Activated CD8-positive, alpha-beta T cell treated with anti-CD3 and anti-CD28 coated beads, Interleukin-2, amount 10 ng/mL, durations not matched to agents 7 days and 5 days (primary cell): ENCODE data around the gene METTL18. TPM values are rescaled to one million over a fixed set of nuclear protein-coding genes. Genes with fewer than 3 reads are reported as not detected.

ENCODE experiments used
- ATAC-seq: fragments of 150-1000 bp; cut with Tn5 transposase; one replicate; pipeline ENCODE4 v1.10.0; 2021; ENCODE audit warnings: moderate library complexity
- CTCF ChIA-PET: fragments of 350-600 bp; sonication (Branson Sonifier 250); formaldehyde crosslinking; loops from one replicate; lab custom pipeline; 2021; ENCODE audit warnings: antibody characterized with exemption; lab: Charles Lee
- POLR2A ChIA-PET: fragments of 350-600 bp; sonication (Branson Sonifier 250); formaldehyde crosslinking; loops from one replicate; lab custom pipeline; 2021; ENCODE audit warnings: antibody characterized with exemption; lab: Charles Lee
- DNase-seq: peaks from one replicate; pipeline ENCODE4 v3.0.0-alpha.2; 2020
- H3K27ac Mint-ChIP-seq: one replicate; pipeline ENCODE4 v1.8.0; 2021; ENCODE audit warnings: mild to moderate bottlenecking, mixed read lengths
- H3K27me3 Mint-ChIP-seq: one replicate; pipeline ENCODE4 v1.8.0; 2021; ENCODE audit warnings: low read depth, mixed read lengths
- H3K36me3 Mint-ChIP-seq: one replicate; pipeline ENCODE4 v1.8.0; 2021; ENCODE audit warnings: low read depth, mixed read lengths
- H3K4me1 Mint-ChIP-seq: one replicate; pipeline ENCODE4 v1.8.0; 2021; ENCODE audit warnings: low read depth, mixed read lengths
- H3K4me3 Mint-ChIP-seq: one replicate; pipeline ENCODE4 v1.8.0; 2021; ENCODE audit warnings: mild to moderate bottlenecking, mixed read lengths
- H3K9me3 Mint-ChIP-seq: one replicate; pipeline ENCODE4 v1.8.0; 2022; ENCODE audit warnings: mixed read lengths; ENCODE audit not compliant: insufficient read depth
- total RNA-seq, 2 experiments: library from RNA; stranded (reverse); gene quantifications; one replicate each; pipeline ENCODE4 v1.2.3, GENCODE V29; 2021

METTL18 gene
- 10 to 100 TPM in 1 of 2 experiments, 1 to 10 TPM in 1; 9.8 to 10.2 TPM for total RNA-seq

DNA sequence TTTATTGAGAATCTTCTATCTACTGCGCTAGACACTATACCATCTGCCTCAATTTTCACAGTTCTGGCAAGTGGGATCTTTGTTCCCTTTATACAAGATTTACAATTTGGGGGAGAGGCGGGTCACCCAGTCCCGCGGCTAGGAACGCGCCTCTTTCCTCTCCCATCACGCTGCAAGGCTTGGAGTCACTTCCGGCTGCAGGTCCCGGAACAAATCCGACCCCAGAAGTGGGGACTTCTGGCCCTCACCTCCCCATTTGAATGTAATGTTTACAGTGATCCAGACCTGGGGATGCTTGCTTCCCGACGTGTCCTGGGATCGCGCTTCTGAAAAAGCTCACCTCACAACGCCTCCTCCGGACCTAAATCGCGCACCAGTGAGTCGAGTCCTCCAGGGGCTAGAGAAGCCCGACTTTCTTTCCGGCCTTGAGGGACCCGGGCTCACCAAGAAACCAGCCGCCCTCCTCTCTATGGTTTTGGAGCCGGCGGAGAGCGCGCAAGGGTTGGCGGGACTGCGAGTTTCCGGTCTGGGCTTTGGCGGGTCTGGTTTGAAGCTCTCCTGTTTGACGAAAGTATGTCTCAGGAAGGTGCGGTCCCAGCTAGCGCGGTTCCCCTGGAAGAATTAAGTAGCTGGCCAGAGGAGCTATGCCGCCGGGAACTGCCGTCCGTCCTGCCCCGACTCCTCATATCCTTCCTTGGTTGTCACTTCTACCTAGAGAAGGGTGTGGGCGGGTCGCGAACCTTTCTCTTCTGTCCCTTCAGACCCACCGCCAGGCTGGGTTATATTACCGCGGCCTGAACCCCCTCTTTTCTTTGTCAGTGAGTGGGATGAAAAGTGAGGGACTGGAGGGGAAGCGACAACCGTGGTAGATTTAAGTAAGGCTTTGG is at the start of gene METTL18:
METTL18 (minus strand) TSS at position 378 of the 887 bp plus-strand sequence. CDS start 1,212 bp downstream, outside the sequence.
- H3K27ac Mint-ChIP-seq, result peak within 1 kb of the TSS; percentile 85
- ChIA-PET CTCF (interaction anchor here (0.8 to 4.3 kb wide), 6 partner anchors 15 to 208 kb away, joined by 3 to 25 read pairs (median 20); partner anchors contain the start of genes F5 and SCYL3), POLR2A (interaction anchor here (0.7 to 2.2 kb wide), 17 partner anchors 9 to 427 kb away, joined by 3 to 26 read pairs (median 4); partner anchors contain the start of genes BLZF1, NME7 and SCYL3)
- H3K36me3 Mint-ChIP-seq, result peaks cover 53% of the 10 kb centered on the region
- DNase-seq (peak; percentile 96), ATAC-seq (peak; percentile 96)
- no peaks in the 10 kb centered on the region for H3K27me3 Mint-ChIP-seq
- peaks cover 54% of the 10 kb centered on the region for H3K4me1 Mint-ChIP-seq
- H3K9me3 Mint-ChIP-seq, result no peaks in the 10 kb centered on the region
- H3K4me3 Mint-ChIP-seq, result peak within 1 kb of the TSS; percentile 80

DNA sequence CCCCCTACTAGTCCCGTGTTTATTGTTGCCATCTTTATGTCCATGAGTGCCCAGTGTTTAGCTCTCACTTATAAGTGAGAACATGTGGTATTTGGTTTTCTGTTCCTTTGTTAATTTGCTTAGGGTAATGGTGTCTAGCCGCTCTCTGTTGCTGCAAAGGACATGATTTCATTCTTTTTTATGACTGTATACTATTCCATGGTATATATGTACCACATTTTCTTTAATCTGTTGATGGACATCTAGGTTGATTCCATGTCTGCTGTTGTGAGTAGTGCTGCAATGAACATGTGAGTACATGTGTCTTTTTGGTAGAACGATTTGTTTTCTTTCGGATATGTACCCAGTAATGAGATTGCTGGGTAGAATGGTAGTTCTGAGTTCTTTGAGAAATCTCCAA is 44.2 kb upstream of the METTL18 start:
- DNase-seq, result no peak
- ChIA-PET CTCF (no interaction called here), POLR2A (no interaction called here)
- no peak for ATAC-seq
- H3K9me3 Mint-ChIP-seq, result peaks cover 11% of the 10 kb centered on the region
- H3K36me3 Mint-ChIP-seq, result peaks cover 71% of the 10 kb centered on the region
- no peaks in the 10 kb centered on the region for H3K4me1 Mint-ChIP-seq
- H3K27me3 Mint-ChIP-seq, result no peaks in the 10 kb centered on the region
- no peak overlapping the region for H3K4me3 Mint-ChIP-seq
- no peak overlapping the region for H3K27ac Mint-ChIP-seq

DNA sequence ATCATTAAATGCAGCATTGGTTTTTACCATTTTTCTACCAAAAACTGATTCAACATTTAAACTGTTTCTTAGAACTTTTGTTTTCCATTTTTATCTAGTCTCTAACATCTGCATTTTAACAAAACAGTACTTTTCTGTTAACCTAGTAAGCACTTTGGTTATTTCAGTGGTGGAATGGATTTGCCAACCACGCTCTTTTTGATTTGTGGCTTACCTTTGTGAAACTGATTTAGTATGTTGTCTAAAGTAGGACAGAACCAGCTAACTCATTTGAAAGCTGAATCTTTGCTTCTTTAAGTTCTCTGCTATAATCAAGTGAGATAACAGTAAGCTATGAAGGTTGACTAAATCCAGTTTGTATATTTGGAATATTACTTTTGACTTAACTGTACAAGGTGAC is 41.5 kb upstream of the METTL18 start:
- no peaks in the 10 kb centered on the region for H3K27me3 Mint-ChIP-seq
- ChIA-PET POLR2A (no interaction called here), CTCF (interaction anchor here (0.8 to 1.2 kb wide), 3 partner anchors 8 to 250 kb away, joined by 3 to 4 read pairs (median 3); partner anchors contain the start of gene F5)
- DNase-seq, result no peak
- peaks cover 66% of the 10 kb centered on the region for H3K36me3 Mint-ChIP-seq
- ATAC-seq, result no peak
- H3K9me3 Mint-ChIP-seq, result peaks cover 7% of the 10 kb centered on the region
- no peak overlapping the region for H3K27ac Mint-ChIP-seq
- no peak overlapping the region for H3K4me3 Mint-ChIP-seq
- no peaks in the 10 kb centered on the region for H3K4me1 Mint-ChIP-seq

DNA sequence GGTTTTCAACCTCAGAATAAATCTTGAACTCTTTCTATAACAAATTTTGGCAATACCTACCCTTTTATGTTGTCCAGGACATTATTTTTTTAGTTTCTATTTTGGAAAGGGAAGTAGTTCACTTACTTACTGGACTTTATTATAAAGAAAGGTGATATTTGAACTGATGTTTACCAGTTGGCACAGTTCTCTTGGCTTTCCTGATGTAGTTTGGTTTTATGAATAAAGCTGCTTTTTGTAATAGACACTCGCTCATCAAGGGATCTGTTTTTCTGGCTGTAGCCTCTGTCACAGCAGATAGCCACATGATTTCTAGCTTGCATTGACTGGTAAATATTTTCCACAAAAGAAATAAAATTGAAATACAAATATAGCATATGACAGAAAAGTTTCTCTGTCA is 40.9 kb upstream of the METTL18 start:
- Mint-ChIP-seq H3K9me3 (peaks cover 7% of the 10 kb centered on the region), H3K27me3 (no peaks in the 10 kb centered on the region), H3K36me3 (peaks cover 65% of the 10 kb centered on the region), H3K27ac (no peak overlapping the region), H3K4me1 (no peaks in the 10 kb centered on the region), H3K4me3 (no peak overlapping the region)
- ChIA-PET CTCF (interaction anchor here (1.2 kb wide), 1 partner anchor 250 kb away, joined by 3 read pairs; the partner anchor contains the start of gene F5), POLR2A (no interaction called here)
- no peak for DNase-seq
- no peak for ATAC-seq

DNA sequence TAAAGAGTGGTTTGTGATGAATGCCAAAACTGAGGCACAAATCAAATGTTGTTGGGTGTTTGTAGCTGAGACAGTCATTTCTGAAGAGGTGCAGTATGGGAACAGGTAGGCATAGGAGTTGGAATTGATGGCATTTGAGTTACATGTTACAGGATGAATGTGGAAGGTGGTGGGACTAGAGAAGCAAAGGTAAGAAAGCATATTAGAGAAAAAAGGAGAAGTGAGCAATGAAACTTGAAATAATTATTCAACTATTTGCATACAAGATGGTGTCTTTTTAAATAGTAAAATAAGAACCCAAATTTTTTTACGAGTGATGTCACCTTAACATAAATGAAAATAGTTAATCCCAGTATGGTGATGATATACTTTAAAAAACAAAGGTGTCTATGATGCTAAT is 40.2 kb upstream of the METTL18 start:
- ATAC-seq, result no peak

DNA sequence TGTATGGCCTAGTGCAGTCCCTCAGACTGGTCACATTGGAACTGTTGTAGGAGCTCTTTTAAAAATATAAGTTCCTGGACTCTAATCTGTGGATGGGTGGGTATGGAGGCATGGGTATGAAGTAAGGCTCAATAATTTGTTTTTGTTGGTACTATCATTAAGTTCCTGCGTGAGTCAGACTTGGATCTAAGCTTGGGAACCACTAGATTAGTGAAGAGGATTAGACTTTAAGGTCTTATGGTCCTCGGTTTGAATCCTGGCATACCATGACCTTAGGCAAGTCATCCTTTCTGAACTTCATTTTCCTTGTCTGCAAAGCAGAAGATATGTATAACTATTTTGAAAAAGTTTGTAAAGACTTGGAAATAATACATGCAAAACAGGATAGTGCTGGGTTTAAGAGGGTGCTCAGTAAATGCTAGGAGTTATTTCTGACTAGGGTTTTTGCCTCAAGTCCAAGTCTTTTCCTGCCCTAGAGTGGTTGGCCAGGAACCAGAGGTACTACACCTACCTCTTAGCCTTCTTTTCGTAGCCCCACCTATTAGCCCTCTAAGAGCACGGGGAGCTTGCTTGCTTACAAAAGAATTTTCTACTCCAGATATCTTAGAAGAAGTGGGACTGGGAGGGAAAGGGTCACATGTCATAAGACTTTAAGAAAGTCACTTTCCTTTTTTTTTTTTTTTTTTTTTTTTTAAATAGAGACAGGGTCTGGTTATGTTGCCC is 38.6 kb upstream of the METTL18 start:
- Mint-ChIP-seq H3K4me3 (no peak overlapping the region), H3K36me3 (peaks cover 49% of the 10 kb centered on the region), H3K27me3 (no peaks in the 10 kb centered on the region), H3K27ac (no peak overlapping the region), H3K9me3 (no peaks in the 10 kb centered on the region), H3K4me1 (no peaks in the 10 kb centered on the region)
- ChIA-PET POLR2A (interaction anchor here (0.6 kb wide), 2 partner anchors 257 to 1906 kb away, joined by 3 read pairs; no protein-coding TSS in a partner anchor), CTCF (interaction anchor here (1.2 kb wide), 1 partner anchor 247 kb away, joined by 4 read pairs; the partner anchor contains the start of gene F5)
- ATAC-seq (no peak), DNase-seq (no peak)

More for the DNA sequence above, 40.2 kb upstream of the METTL18 start:
- Mint-ChIP-seq H3K4me3 (no peak overlapping the region), H3K27me3 (no peaks in the 10 kb centered on the region), H3K27ac (no peak overlapping the region), H3K36me3 (peaks cover 62% of the 10 kb centered on the region), H3K9me3 (peaks cover 7% of the 10 kb centered on the region), H3K4me1 (no peaks in the 10 kb centered on the region)
- ChIA-PET CTCF (no interaction called here), POLR2A (no interaction called here)
- DNase-seq, result no peak

DNA sequence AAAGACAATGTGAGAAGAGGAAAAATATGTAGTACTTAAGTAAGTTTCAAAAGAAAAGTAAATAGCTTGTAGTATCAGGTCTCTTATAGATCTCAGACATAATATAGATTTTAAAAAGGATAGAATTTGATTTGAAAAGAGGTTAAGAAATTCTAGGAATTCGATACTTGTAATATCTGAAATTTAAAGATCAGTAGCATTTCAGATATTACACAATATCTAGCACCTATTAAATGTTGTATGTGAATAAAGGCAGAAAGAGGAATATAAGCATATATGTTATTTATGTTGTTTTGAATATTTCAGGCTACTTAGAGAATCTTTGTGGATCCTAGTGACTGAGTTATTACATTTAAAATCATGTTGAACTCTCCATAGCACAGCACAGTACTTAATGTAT is 35.0 kb upstream of the METTL18 start:
- Mint-ChIP-seq H3K4me1 (no peaks in the 10 kb centered on the region), H3K9me3 (no peaks in the 10 kb centered on the region), H3K36me3 (peaks cover 46% of the 10 kb centered on the region), H3K27me3 (no peaks in the 10 kb centered on the region), H3K27ac (no peak overlapping the region), H3K4me3 (no peak overlapping the region)
- DNase-seq, result no peak
- ATAC-seq, result no peak
- ChIA-PET CTCF (no interaction called here), POLR2A (no interaction called here)

DNA sequence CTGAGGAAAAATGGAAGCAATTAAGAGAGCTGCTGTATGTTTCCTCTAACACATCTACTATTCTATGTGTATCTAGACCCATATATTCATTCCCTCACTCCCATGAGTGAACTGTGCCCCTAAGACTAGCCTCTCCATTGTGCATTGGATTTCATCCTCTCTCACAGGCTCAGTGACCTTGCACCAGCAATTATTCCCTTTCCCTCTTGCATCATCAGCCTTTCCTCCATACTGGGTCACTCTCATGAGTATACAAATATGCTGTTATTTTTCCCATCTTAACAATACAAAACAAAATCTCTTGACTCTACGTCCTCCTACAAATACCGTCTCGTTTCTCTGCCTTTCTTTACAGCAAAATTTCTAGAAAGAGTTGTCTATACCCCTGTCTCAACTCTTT is 29.4 kb upstream of the METTL18 start:
- Mint-ChIP-seq H3K4me3 (no peak overlapping the region), H3K4me1 (peaks cover 1% of the 10 kb centered on the region), H3K9me3 (no peaks in the 10 kb centered on the region), H3K36me3 (peaks cover 45% of the 10 kb centered on the region), H3K27ac (no peak overlapping the region), H3K27me3 (no peaks in the 10 kb centered on the region)
- ChIA-PET POLR2A (no interaction called here), CTCF (no interaction called here)
- no peak for ATAC-seq
- no peak for DNase-seq

DNA sequence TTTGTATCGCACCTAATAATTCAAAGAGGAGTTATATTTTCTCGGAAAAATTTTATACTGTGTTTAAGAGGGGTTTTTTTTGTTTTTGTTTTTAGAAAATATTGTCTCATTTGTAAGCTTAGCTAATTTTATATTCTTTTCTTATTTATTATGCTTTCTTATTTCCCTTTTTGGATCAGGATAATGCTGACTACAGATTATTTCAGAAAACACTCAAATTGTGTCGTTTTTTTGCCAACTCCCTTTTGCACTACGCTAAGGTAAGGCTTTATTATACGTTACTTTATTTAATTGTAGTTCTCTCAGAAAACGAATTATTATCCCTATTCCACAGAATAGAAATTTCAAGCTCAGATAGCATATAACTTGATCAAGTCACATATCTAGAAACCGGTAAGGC is 26.8 kb upstream of the METTL18 start:
- peaks cover 45% of the 10 kb centered on the region for H3K36me3 Mint-ChIP-seq
- H3K27ac Mint-ChIP-seq, result no peak overlapping the region

DNA sequence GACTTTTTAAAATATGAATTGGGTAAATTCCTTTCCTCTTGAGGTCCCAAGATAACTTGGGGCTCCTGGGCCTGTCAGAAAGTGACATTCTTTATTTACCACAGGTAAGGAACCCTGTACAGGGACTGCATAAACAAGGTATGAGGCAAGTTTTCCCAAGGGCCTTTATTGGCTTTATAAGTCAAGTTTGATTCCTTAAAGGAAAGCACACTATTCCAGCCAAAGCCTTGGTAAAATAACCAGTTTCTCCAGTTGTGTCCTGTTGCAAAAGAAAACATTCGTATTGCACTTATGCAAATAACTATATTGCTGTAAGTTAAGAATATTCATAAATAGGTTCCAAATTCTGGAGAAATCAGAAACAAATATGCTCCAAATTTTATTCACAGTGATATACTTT is 21.9 kb upstream of the METTL18 start:
- Mint-ChIP-seq H3K4me3 (no peak overlapping the region), H3K27me3 (no peaks in the 10 kb centered on the region), H3K9me3 (no peaks in the 10 kb centered on the region), H3K36me3 (peaks cover 48% of the 10 kb centered on the region), H3K4me1 (peaks cover 6% of the 10 kb centered on the region), H3K27ac (no peak overlapping the region)
- no peak for ATAC-seq
- ChIA-PET CTCF (no interaction called here), POLR2A (no interaction called here)
- no peak for DNase-seq

More for the DNA sequence above, 26.8 kb upstream of the METTL18 start:
- Mint-ChIP-seq H3K27me3 (no peaks in the 10 kb centered on the region), H3K9me3 (no peaks in the 10 kb centered on the region), H3K4me1 (peaks cover 1% of the 10 kb centered on the region), H3K4me3 (no peak overlapping the region)
- DNase-seq (no peak), ATAC-seq (no peak)
- CTCF ChIA-PET, result no interaction called here
- POLR2A ChIA-PET, result no interaction called here

DNA sequence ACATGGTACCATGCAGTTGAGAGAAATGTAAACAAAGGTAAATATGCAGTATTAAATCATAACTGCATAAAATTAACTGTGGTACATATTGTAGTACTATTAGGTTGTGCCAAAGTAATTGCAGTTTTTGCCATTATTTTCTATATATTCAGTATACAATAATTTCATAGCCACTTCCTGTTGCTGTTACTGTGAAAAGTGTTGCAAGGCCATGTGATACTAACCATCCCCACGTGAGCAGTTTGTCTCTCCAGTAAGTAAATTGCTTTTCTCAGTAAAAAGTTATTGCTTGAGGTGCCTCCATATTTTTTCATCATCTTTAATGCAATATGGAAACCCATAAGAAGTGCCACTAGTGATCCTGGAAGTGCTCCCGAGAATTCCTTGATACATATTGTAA is 19.6 kb upstream of the METTL18 start:
- no peak overlapping the region for H3K4me3 Mint-ChIP-seq
- H3K27me3 Mint-ChIP-seq, result no peaks in the 10 kb centered on the region
- ATAC-seq (no peak), DNase-seq (no peak)
- POLR2A ChIA-PET, result no interaction called here
- no peak overlapping the region for H3K27ac Mint-ChIP-seq
- CTCF ChIA-PET, result no interaction called here
- H3K4me1 Mint-ChIP-seq, result peaks cover 8% of the 10 kb centered on the region
- H3K36me3 Mint-ChIP-seq, result peaks cover 50% of the 10 kb centered on the region
- H3K9me3 Mint-ChIP-seq, result no peaks in the 10 kb centered on the region
